PFSK-1 (cell line): ENCODE data around the gene TCF7L1.

Experiments used
- FOXP2 ChIP-seq: optimal IDR thresholded peaks from 2 replicates; pipeline ENCODE3; 2011; ENCODE audit warnings: borderline replicate concordance, control low read depth, inconsistent platforms; ENCODE audit not compliant: insufficient read depth; ENCODE audit errors: extremely low read length, extremely low read depth
- POLR2AphosphoS5 ChIP-seq: IDR thresholded peaks from 2 replicates; pipeline ENCODE4 v1.6.1; 2012; ENCODE audit warnings: low read depth, mild to moderate bottlenecking, control low read depth, low read length, moderate library complexity
- SIN3A ChIP-seq: IDR thresholded peaks from 2 replicates; pipeline ENCODE4 v1.6.1; 2012; ENCODE audit warnings: mild to moderate bottlenecking, low read length, moderate library complexity, borderline replicate concordance; ENCODE audit not compliant: insufficient read depth
- TAF1 ChIP-seq: IDR thresholded peaks from 2 replicates; pipeline ENCODE4 v1.6.1; 2012; ENCODE audit warnings: low read length, control low read depth, borderline replicate concordance; ENCODE audit not compliant: insufficient read depth
- TF ChIP-seq, protein P1 (sequence below), 2 experiments: IDR thresholded peaks; 2 replicates each; pipeline versions ENCODE4 v1.6.1 to v1.8.0; 2011 to 2012; ENCODE audit warnings: low read depth in 2 of 2, low read length in 2 of 2, control low read depth in 1 of 2, inconsistent platforms in 1 of 2, mild to moderate bottlenecking in 1 of 2, moderate library complexity in 1 of 2; ENCODE audit not compliant: insufficient read depth in 1 of 2

The TCF7L1 gene

DNA sequence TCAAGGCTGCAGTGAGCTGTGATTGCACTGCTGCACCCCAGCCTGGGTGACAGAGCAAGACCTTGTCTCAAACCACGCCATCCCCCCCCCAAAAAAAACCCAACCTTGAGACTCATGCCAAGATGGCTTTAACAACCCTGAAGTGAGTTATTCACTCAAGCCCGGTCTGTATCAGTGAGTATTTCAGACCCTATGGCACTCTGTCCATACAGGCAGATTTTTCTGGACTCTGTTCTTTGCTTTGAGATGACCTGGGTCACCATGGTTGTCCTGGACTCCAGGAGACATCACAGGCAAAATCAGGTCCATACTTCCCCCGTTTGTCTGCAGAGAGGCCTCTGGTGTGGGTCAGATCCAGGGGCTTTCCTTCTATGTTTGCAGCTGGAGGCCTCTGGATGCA lies 102.9 kb downstream of the TCF7L1 start:
- TF ChIP-seq SIN3A: no peak
- no peak for TF ChIP-seq FOXP2
- no peak for TF ChIP-seq POLR2AphosphoS5
- TF ChIP-seq, protein P1, sequence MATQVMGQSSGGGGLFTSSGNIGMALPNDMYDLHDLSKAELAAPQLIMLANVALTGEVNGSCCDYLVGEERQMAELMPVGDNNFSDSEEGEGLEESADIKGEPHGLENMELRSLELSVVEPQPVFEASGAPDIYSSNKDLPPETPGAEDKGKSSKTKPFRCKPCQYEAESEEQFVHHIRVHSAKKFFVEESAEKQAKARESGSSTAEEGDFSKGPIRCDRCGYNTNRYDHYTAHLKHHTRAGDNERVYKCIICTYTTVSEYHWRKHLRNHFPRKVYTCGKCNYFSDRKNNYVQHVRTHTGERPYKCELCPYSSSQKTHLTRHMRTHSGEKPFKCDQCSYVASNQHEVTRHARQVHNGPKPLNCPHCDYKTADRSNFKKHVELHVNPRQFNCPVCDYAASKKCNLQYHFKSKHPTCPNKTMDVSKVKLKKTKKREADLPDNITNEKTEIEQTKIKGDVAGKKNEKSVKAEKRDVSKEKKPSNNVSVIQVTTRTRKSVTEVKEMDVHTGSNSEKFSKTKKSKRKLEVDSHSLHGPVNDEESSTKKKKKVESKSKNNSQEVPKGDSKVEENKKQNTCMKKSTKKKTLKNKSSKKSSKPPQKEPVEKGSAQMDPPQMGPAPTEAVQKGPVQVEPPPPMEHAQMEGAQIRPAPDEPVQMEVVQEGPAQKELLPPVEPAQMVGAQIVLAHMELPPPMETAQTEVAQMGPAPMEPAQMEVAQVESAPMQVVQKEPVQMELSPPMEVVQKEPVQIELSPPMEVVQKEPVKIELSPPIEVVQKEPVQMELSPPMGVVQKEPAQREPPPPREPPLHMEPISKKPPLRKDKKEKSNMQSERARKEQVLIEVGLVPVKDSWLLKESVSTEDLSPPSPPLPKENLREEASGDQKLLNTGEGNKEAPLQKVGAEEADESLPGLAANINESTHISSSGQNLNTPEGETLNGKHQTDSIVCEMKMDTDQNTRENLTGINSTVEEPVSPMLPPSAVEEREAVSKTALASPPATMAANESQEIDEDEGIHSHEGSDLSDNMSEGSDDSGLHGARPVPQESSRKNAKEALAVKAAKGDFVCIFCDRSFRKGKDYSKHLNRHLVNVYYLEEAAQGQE (IDR thresholded peaks at IDR 0.05; ENCODE audit: insufficient read depth in 1 of 2, low read depth in 2 of 2, low read length in 2 of 2): no peak
- no peak for TF ChIP-seq TAF1

DNA sequence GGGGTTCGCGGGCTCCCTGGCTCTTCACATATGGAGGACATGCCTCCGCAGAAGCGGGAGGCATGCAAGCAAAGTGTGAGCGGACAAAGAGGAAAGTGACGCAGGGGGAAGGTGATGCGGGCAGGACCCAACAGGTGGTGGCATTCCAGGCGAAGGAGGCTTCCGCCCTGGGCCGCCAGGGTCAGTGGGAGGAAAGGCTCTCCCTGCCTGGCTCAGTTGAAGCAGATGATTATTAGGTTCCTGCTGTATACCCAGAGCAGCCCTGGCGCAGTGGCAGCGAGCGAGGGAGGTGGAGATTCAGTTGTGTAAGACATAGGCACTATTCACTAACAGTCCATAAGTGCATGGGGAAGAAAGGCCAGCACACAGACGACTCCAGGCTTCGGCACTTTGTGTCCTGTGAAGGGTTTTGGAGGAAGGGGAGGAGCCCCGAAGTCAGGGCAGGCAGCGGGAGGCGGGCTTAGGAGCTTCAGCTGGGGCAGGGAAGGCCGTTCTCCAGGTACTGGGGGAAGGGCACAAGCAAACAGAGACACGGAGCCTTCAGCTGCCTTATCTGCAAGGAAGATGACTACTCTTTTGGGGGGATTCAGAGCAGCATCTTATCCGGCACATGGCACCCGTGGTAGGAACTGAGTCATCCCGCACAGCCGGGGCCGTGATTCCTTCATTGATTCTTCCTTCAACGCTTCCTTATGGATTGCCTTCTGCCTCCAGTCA lies 104.8 kb downstream of the TCF7L1 start:
- TF ChIP-seq TAF1 (no peak), FOXP2 (no peak), POLR2AphosphoS5 (no peak), SIN3A (no peak)
- TF ChIP-seq, protein P1 (IDR thresholded peaks at IDR 0.05; ENCODE audit: insufficient read depth in 1 of 2, low read depth in 2 of 2, low read length in 2 of 2): no peak

DNA sequence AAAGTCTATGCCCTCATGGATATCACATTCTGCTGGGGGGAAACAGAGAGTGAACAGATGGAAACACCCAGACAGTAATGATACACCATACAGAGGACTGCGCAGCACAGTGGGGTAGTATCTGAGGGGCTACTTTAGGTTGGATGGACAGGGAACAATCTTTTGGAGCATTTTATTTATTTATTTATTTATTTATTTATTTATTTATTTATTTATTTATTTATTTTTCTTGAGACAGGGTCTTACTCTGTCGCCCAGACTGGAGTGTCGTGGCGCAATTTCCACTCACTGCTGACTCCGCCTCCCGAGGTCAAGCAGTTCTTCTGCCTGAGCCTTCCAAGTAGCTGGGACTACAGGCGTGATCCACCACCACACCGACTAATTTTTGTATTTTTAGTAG lies 105.4 kb downstream of the TCF7L1 start:
- TF ChIP-seq POLR2AphosphoS5 (no peak), FOXP2 (no peak), SIN3A (no peak)
- TF ChIP-seq, protein P1 (IDR thresholded peaks at IDR 0.05; ENCODE audit: insufficient read depth in 1 of 2, low read depth in 2 of 2, low read length in 2 of 2): no peak

DNA sequence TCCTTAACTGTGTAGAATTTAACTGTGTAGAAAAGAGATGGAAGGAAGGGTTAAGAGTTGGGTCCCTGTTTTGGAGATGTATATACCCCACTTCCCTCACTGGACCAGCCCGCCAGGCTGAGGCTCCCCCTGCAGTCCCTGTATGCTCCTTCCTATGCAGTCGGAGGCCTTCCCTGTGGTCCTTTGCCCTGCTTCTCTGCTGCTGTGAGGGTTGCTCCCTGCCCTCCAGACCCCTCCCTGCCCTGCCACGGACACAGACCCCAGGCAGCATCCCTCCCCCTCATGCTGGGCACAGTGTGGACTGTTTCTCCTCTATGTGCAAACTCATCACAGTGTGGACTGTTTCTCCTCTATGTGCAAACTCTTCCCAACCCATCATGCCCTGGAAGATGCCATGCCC lies 105.9 kb downstream of the TCF7L1 start:
- TF ChIP-seq SIN3A: no peak
- TF ChIP-seq, protein P1 (IDR thresholded peaks at IDR 0.05; ENCODE audit: insufficient read depth in 1 of 2, low read depth in 2 of 2, low read length in 2 of 2): no peak
- no peak for TF ChIP-seq POLR2AphosphoS5

DNA sequence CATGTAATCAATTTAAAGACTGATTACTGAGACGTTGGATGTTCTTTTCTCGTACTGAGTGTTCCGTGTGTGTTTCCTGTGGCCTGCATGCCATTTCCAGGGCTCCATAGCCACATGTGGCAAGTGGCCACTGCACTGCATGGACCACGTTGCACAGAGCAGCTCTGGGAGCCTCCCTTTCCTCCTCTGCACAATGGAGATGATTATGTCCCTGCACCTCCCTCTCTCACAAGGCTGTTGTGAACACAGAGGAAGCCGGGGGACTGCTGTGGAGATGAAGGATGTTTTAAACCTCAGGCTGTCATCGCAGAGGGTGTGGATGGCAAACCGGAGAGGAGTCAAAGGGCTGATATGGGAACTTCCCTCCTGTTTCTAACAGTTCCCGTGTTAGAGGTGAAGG lies 106.9 kb downstream of the TCF7L1 start:
- TF ChIP-seq SIN3A (no peak), POLR2AphosphoS5 (no peak), FOXP2 (no peak), TAF1 (no peak)
- TF ChIP-seq, protein P1 (IDR thresholded peaks at IDR 0.05; ENCODE audit: insufficient read depth in 1 of 2, low read depth in 2 of 2, low read length in 2 of 2): no peak
